ENCODE measurements around the gene PARP11. TPM values are rescaled to one million over a fixed set of nuclear protein-coding genes. Genes with fewer than 3 reads are reported as not detected.
A peak's percentile ranks its signal among the peaks of the same experiment; 100 is the strongest.

Gene PARP11
- total RNA-seq, 2 donors from 2014 or later: 2.8 to 11.4 TPM

- no peak for ATAC-seq (ENCODE audit: insufficient number of reproducible peaks, low FRiP score, low read depth)
- Histone ChIP-seq H3K4me1 (ENCODE audit: control insufficient read depth in 1 of 2, low read depth in 2 of 2) (peaks cover 0 to 4% of the 10 kb centered on the region in 2 donors), H3K4me3 (peak overlapping the region; percentile 24), H3K27me3 (replicated peaks; ENCODE audit: insufficient read depth) (no peaks in the 10 kb centered on the region), H3K27ac (no peak overlapping the region), H3K9me3 (no peaks in the 10 kb centered on the region), H3K36me3 (no peaks in the 10 kb centered on the region)
- DNase-seq (ENCODE audit: low spot score): no peak
- TF ChIP-seq CTCF (IDR thresholded peaks at IDR 0.05): no peak
Measured at GRCh38 chr12:3920351-3921150, 47.4 kb upstream of the PARP11 start.

GRCh38 chr12:3913278-3913677 is 40.1 kb upstream of the PARP11 start:
- Histone ChIP-seq H3K9me3 (no peaks in the 10 kb centered on the region), H3K4me3 (no peak overlapping the region), H3K36me3 (no peaks in the 10 kb centered on the region), H3K27ac (no peak overlapping the region), H3K27me3 (replicated peaks; ENCODE audit: insufficient read depth) (no peaks in the 10 kb centered on the region), H3K4me1 (ENCODE audit: control insufficient read depth in 1 of 2, low read depth in 2 of 2) (no peaks in the 10 kb centered on the region)
- no peak for TF ChIP-seq CTCF (IDR thresholded peaks at IDR 0.05)
- ATAC-seq (ENCODE audit: insufficient number of reproducible peaks, low FRiP score, low read depth) (no peak), DNase-seq (ENCODE audit: low spot score) (no peak)

- Histone ChIP-seq H3K9me3 (no peaks in the 10 kb centered on the region), H3K36me3 (no peaks in the 10 kb centered on the region), H3K4me3 (no peak overlapping the region), H3K27me3 (replicated peaks; ENCODE audit: insufficient read depth) (no peaks in the 10 kb centered on the region), H3K27ac (no peak overlapping the region), H3K4me1 (ENCODE audit: control insufficient read depth in 1 of 2, low read depth in 2 of 2) (no peaks in the 10 kb centered on the region)
- ATAC-seq (ENCODE audit: insufficient number of reproducible peaks, low FRiP score, low read depth) (no peak), DNase-seq (ENCODE audit: low spot score) (no peak)
- TF ChIP-seq CTCF (IDR thresholded peaks at IDR 0.05): no peak
Measured at GRCh38 chr12:3912863-3913262, 39.7 kb upstream of the PARP11 start.

GRCh38 chr12:3911409-3911808 is 38.2 kb upstream of the PARP11 start:
- H3K27me3 ChIP-seq (replicated peaks; ENCODE audit: insufficient read depth): no peaks in the 10 kb centered on the region
- TF ChIP-seq CTCF (IDR thresholded peaks at IDR 0.05): no peak
- H3K4me1 ChIP-seq (ENCODE audit: control insufficient read depth in 1 of 2, low read depth in 2 of 2): no peaks in the 10 kb centered on the region
- H3K36me3 ChIP-seq: no peaks in the 10 kb centered on the region
- DNase-seq (ENCODE audit: low spot score): no peak
- no peak overlapping the region for H3K27ac ChIP-seq
- H3K4me3 ChIP-seq: no peak overlapping the region
- H3K9me3 ChIP-seq: no peaks in the 10 kb centered on the region
- ATAC-seq (ENCODE audit: insufficient number of reproducible peaks, low FRiP score, low read depth): no peak

- TF ChIP-seq CTCF (IDR thresholded peaks at IDR 0.05): no peak
- DNase-seq (ENCODE audit: low spot score): no peak
Measured at GRCh38 chr12:3905664-3906063, 32.5 kb upstream of the PARP11 start.

More at GRCh38 chr12:3905664-3906063, 32.5 kb upstream of the PARP11 start:
- Histone ChIP-seq H3K27me3 (replicated peaks; ENCODE audit: insufficient read depth) (no peaks in the 10 kb centered on the region), H3K4me1 (ENCODE audit: control insufficient read depth in 1 of 2, low read depth in 2 of 2) (no peaks in the 10 kb centered on the region), H3K4me3 (no peak overlapping the region), H3K36me3 (no peaks in the 10 kb centered on the region), H3K27ac (no peak overlapping the region), H3K9me3 (no peaks in the 10 kb centered on the region)
- ATAC-seq (ENCODE audit: insufficient number of reproducible peaks, low FRiP score, low read depth): no peak
